ENCODE measurements around the gene ZNF862. TPM values are rescaled to one million over a fixed set of nuclear protein-coding genes. Genes with fewer than 3 reads are reported as not detected.
A peak's percentile ranks its signal among the peaks of the same experiment; 100 is the strongest.

The ZNF862 gene
- total RNA-seq, 1 experiment from 2014 or later: 3.6 TPM

GRCh38 chr7:149802966-149803365 lies 35.2 kb upstream of the ZNF862 start (continued):
- TF ChIP-seq STAT6 (CRISPR knock-in tag; conservative IDR thresholded peaks at IDR 0.05; ENCODE audit: low read depth): no peak

- no peak for TF ChIP-seq E2F5 (CRISPR knock-in tag; IDR thresholded peaks at IDR 0.05)
- no peak for TF ChIP-seq SP1 (CRISPR knock-in tag; conservative IDR thresholded peaks at IDR 0.05)
- no peak for TF ChIP-seq ZNF425 (CRISPR knock-in tag; conservative IDR thresholded peaks at IDR 0.05)
- no peak for TF ChIP-seq AFF4 (CRISPR knock-in tag; IDR thresholded peaks at IDR 0.05; ENCODE audit: borderline replicate concordance)
- no peak for TF ChIP-seq FOXP1 (CRISPR knock-in tag; IDR thresholded peaks at IDR 0.05; ENCODE audit: borderline replicate concordance)
- TF ChIP-seq ZNF281 (CRISPR knock-in tag; IDR thresholded peaks at IDR 0.05): no peak
- no peak for TF ChIP-seq ATF6 (CRISPR knock-in tag; IDR thresholded peaks at IDR 0.05)
- TF ChIP-seq GABPB1 (CRISPR knock-in tag; IDR thresholded peaks at IDR 0.05): no peak
- no peak for TF ChIP-seq PREB (CRISPR knock-in tag; IDR thresholded peaks at IDR 0.05; ENCODE audit: borderline replicate concordance)
- no peak for TF ChIP-seq HMGXB4 (CRISPR knock-in tag; IDR thresholded peaks at IDR 0.05)
- TF ChIP-seq JUN (CRISPR knock-in tag; IDR thresholded peaks at IDR 0.05): no peak
- TF ChIP-seq FOXK1 (CRISPR knock-in tag; IDR thresholded peaks at IDR 0.05): no peak
- no peaks in the 10 kb centered on the region for H3K9me3 Mint-ChIP-seq
- H3K27me3 Mint-ChIP-seq (ENCODE audit: low read depth): no peaks in the 10 kb centered on the region
- ATAC-seq: peak; percentile 44
- ChIA-PET CTCF (interaction anchor here (1.1 to 4.9 kb wide), 3 partner anchors 32 to 57 kb away, joined by 4 to 30 read pairs (median 5); no protein-coding TSS in a partner anchor), POLR2A (no interaction called here)
- no peaks in the 10 kb centered on the region for H3K4me1 Mint-ChIP-seq
- no peak overlapping the region for H3K4me3 Mint-ChIP-seq
- H3K36me3 Mint-ChIP-seq: no peaks in the 10 kb centered on the region
- DNase-seq (ENCODE audit: low spot score): no peak
- no peak overlapping the region for H3K27ac Mint-ChIP-seq
Observed at GRCh38 chr7:149803551-149804074, 34.6 kb upstream of the ZNF862 start.
